Body of pancreas (tissue), 4 donors: ENCODE results near the gene TBX15.

Experiments
- POLR2A ChIP-seq, 3 donors: fragments of 450-650 bp; IDR thresholded peaks; one replicate each; pipeline ENCODE4 v1.6.1; 2016; ENCODE audit warnings: antibody characterized with exemption in 3 of 3, mild to moderate bottlenecking in 2 of 3
- TF ChIP-seq, protein P1 (sequence below), 7 experiments: fragments of 450-650 bp in 4 of 7; fragments of 200-600 bp in 3 of 7; sonication (generic) in 3 of 7; IDR thresholded peaks; one replicate each; pipeline ENCODE4 v1.5.1; 2016 to 2019; ENCODE audit warnings: antibody characterized with exemption in 7 of 7

DNA sequence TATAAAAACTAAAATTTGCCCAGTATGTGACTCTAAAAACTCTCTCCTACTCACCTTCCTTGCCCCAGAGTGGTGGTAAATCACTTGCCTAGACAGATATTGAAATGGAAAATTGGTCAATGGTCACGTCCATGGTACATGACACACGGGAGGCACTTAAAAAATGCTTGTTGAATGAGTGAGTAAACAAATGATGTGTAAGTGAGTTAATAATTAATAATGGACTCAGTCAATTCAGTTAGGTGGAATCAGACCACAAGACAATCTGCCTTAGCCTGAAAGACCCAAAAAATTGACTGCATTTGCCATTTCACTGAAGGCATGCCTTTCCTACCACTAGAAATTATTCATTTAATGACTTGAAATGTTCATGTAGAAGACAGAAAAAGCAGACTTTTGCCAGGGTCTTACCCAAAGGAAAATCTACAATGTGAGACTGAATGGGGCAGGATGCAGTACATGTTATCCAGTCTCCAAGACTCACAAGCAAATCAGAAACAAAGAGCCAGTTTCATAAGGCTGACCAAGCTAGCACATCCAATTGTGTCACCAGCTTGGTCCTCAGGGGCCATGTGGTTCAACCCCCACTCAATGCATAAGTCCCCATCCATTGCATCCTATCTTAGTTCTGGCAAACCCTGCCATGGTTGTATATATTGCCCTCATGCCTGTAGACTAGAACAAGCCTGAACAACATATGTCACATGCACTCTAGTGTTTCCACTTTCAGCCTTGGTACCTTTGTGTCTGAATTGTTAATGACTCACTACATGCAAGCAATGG lies 73.6 kb downstream of the TBX15 start:
- TF ChIP-seq, protein P1, sequence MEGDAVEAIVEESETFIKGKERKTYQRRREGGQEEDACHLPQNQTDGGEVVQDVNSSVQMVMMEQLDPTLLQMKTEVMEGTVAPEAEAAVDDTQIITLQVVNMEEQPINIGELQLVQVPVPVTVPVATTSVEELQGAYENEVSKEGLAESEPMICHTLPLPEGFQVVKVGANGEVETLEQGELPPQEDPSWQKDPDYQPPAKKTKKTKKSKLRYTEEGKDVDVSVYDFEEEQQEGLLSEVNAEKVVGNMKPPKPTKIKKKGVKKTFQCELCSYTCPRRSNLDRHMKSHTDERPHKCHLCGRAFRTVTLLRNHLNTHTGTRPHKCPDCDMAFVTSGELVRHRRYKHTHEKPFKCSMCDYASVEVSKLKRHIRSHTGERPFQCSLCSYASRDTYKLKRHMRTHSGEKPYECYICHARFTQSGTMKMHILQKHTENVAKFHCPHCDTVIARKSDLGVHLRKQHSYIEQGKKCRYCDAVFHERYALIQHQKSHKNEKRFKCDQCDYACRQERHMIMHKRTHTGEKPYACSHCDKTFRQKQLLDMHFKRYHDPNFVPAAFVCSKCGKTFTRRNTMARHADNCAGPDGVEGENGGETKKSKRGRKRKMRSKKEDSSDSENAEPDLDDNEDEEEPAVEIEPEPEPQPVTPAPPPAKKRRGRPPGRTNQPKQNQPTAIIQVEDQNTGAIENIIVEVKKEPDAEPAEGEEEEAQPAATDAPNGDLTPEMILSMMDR (IDR thresholded peaks at IDR 0.05): no peak
- TF ChIP-seq POLR2A (IDR thresholded peaks at IDR 0.05): no peak
